Mucosa of rectum (tissue), 2 donors: ENCODE measurements around the gene POU2F1.

Source experiments
- H3K27ac ChIP-seq, 2 donors: one replicate each; pipeline ENCODE4 v1.7.0; 2013; ENCODE audit warnings: inconsistent platforms in 2 of 2, low read depth in 2 of 2, low read length in 2 of 2
- H3K27me3 ChIP-seq, 2 donors: one replicate each; pipeline ENCODE4 v1.7.0; 2013; ENCODE audit warnings: low read length in 2 of 2; ENCODE audit not compliant: control insufficient read depth in 2 of 2, insufficient read depth in 2 of 2
- H3K36me3 ChIP-seq, 2 donors: one replicate each; pipeline ENCODE4 v1.7.0; 2013; ENCODE audit warnings: low read length in 2 of 2; ENCODE audit not compliant: control insufficient read depth in 2 of 2, insufficient read depth in 2 of 2
- H3K4me1 ChIP-seq, 2 donors: one replicate each; pipeline ENCODE4 v1.7.0; 2013; ENCODE audit warnings: low read length in 2 of 2, mild to moderate bottlenecking in 1 of 2; ENCODE audit not compliant: control insufficient read depth in 2 of 2, insufficient read depth in 2 of 2
- H3K4me3 ChIP-seq, 2 donors: one replicate each; pipeline ENCODE4 v1.7.0; 2013; ENCODE audit warnings: low read length in 2 of 2
- H3K9ac ChIP-seq, 2 donors: one replicate each; pipeline ENCODE4 v1.7.0; 2013; ENCODE audit warnings: low read length in 2 of 2, low read depth in 1 of 2, mild to moderate bottlenecking in 1 of 2
- H3K9me3 ChIP-seq, 2 donors: one replicate each; pipeline ENCODE4 v1.7.0; 2013; ENCODE audit warnings: low read length in 2 of 2; ENCODE audit not compliant: control insufficient read depth in 2 of 2
- donor health status: healthy.
- donor health status: Normal muscosa, but diverticular disease.

Gene POU2F1

DNA sequence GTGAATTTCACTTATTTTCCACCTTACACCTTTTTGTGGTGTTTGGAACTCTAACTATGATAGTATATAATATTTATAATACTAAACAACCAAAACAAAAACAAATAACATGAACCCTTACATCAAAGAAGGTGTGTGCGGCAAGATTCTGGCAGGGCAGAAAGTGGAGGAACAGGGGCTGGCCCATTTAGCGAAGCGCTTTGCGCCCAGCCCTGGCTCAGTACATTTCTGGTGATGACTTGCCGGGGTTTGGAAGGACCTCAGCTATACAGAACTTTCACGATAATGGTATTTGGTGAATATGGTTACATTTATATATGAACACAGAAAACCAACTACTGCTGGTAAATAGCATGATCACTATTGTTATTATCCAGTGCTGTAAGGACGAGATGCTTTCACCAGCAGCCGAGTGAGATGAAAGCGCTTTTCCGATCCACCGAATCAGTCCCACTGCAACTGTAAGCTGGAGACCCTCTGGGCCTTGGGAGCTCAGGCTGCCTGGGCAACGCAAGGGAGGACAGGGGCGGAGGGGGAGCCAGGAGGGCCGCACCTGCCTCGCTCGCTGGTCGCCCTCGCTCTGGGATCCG, 233.7 kb downstream of the POU2F1 start:
- no peaks in the 10 kb centered on the region for H3K27me3 ChIP-seq
- H3K36me3 ChIP-seq: no peaks in the 10 kb centered on the region
- H3K9me3 ChIP-seq: no peaks in the 10 kb centered on the region
- H3K4me3 ChIP-seq: peak overlapping the region; percentile 74 to 83
- H3K4me1 ChIP-seq: peaks cover 0 to 3% of the 10 kb centered on the region in 2 donors
- peak overlapping the region; percentile 74 to 81 for H3K9ac ChIP-seq
- H3K27ac ChIP-seq: peak overlapping the region; percentile 57 to 74

GRCh38 chr1:167454894-167455785, 234.5 kb downstream of the POU2F1 start:
- H3K27me3 ChIP-seq: no peaks in the 10 kb centered on the region
- no peaks in the 10 kb centered on the region for H3K36me3 ChIP-seq
- H3K9me3 ChIP-seq: no peaks in the 10 kb centered on the region
- peak overlapping the region; percentile 57 to 74 for H3K27ac ChIP-seq
- peak overlapping the region; percentile 74 to 83 for H3K4me3 ChIP-seq
- peak overlapping the region; percentile 74 to 81 for H3K9ac ChIP-seq
- H3K4me1 ChIP-seq: peaks cover 0 to 3% of the 10 kb centered on the region in 2 donors

- H3K36me3 ChIP-seq: no peaks in the 10 kb centered on the region
- no peaks in the 10 kb centered on the region for H3K9me3 ChIP-seq
- H3K9ac ChIP-seq: peak overlapping the region; percentile 74 to 81
- peak overlapping the region; percentile 74 to 83 for H3K4me3 ChIP-seq
- H3K27me3 ChIP-seq: no peaks in the 10 kb centered on the region
- peak overlapping the region; percentile 57 to 74 for H3K27ac ChIP-seq
- H3K4me1 ChIP-seq: peaks cover 0 to 3% of the 10 kb centered on the region in 2 donors
Measured at GRCh38 chr1:167455786-167456446, 235.2 kb downstream of the POU2F1 start.

DNA sequence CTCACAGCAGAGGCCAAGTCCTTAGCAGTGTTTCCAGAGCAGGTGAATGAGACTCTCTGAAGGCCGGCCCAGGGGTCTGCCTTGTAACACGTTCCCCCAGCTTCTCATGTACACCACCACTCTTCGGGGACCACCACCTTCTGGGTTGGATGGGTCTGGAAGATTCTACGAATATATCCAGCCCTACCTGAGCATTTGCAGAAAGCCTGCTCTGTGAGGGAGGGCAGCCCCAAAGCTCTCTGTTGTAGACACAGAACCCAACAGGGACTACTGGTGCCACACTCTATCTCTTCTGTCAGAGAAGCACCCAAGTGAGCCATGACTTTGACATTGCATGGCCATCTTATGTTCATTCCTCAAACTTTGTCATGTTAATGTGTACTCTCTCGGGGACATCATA, 235.8 kb downstream of the POU2F1 start:
- no peaks in the 10 kb centered on the region for H3K27me3 ChIP-seq
- peaks cover 0 to 3% of the 10 kb centered on the region in 2 donors for H3K4me1 ChIP-seq
- H3K9ac ChIP-seq: no peak overlapping the region
- peak overlapping the region in 1 of 2 donors; percentile 74 for H3K4me3 ChIP-seq
- H3K27ac ChIP-seq: no peak overlapping the region
- no peaks in the 10 kb centered on the region for H3K9me3 ChIP-seq
- H3K36me3 ChIP-seq: no peaks in the 10 kb centered on the region

- no peaks in the 10 kb centered on the region for H3K36me3 ChIP-seq
- H3K4me1 ChIP-seq: peaks cover 0 to 3% of the 10 kb centered on the region in 2 donors
- no peaks in the 10 kb centered on the region for H3K27me3 ChIP-seq
- no peak overlapping the region for H3K4me3 ChIP-seq
- no peaks in the 10 kb centered on the region for H3K9me3 ChIP-seq
- H3K9ac ChIP-seq: no peak overlapping the region
- no peak overlapping the region for H3K27ac ChIP-seq
Measured at GRCh38 chr1:167456926-167457325, 236.2 kb downstream of the POU2F1 start.

DNA sequence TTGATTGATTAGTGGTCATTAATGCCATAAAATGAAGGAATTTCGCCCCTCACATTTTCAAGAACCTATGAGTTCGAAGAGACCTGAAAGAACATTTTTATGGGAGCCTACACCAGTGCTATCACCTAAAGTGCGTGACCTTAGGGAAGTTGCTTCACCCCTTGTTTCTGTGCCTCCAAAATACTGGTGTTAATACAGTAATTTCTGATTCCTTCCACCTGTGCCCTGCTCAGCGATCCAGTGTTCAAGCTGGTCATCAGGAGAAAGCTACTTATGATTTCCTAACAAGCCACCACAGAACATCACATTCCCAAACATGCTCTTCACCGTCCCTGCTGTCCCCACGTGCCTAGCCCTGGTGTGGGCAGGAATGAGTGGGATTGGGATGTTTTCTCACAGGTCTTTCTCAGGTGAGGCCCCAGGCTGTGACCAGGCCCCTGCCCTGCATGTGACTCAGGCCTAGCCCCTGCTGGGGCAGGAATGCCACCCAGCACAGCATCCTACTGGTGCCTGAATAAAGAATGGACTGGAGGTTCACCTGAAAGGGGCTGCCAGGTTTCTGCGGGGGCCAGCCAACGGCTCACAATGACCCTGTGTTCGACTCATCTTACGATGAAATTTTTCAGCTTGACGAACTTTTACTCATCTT, 237.4 kb downstream of the POU2F1 start:
- Histone ChIP-seq H3K9ac (no peak overlapping the region), H3K27ac (no peak overlapping the region), H3K4me3 (no peak overlapping the region), H3K4me1 (peaks cover 0 to 3% of the 10 kb centered on the region in 2 donors), H3K36me3 (no peaks in the 10 kb centered on the region), H3K9me3 (no peaks in the 10 kb centered on the region), H3K27me3 (no peaks in the 10 kb centered on the region)

- H3K36me3 ChIP-seq: no peaks in the 10 kb centered on the region
- no peak overlapping the region for H3K4me3 ChIP-seq
- no peaks in the 10 kb centered on the region for H3K27me3 ChIP-seq
- H3K9ac ChIP-seq: no peak overlapping the region
- H3K27ac ChIP-seq: no peak overlapping the region
- no peaks in the 10 kb centered on the region for H3K4me1 ChIP-seq
- no peaks in the 10 kb centered on the region for H3K9me3 ChIP-seq
Measured at GRCh38 chr1:167460836-167461235, 240.2 kb downstream of the POU2F1 start.

DNA sequence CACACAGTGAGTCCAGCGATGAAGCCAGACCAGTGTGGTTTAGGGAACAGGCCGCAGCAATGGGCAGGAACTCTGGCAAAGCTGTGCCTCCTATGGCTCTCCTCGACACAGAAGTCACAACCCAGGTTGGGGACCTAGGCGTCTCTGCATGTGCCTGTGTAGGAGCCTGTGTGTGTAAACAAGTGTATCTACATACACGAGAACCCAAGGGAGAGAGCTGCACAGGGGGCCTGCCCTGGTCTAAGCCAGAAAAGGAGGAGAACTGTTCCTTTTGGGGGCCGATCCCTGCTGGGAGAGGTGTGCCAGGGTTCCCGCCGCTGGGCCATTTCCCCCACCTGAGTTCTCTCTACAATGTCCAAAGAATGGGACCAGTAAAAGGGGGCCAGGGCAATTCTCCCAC, 241.7 kb downstream of the POU2F1 start:
- Histone ChIP-seq H3K9me3 (no peaks in the 10 kb centered on the region), H3K27ac (no peak overlapping the region), H3K27me3 (no peaks in the 10 kb centered on the region), H3K36me3 (no peaks in the 10 kb centered on the region), H3K4me1 (no peaks in the 10 kb centered on the region), H3K4me3 (no peak overlapping the region), H3K9ac (no peak overlapping the region)

- Histone ChIP-seq H3K9ac (no peak overlapping the region), H3K27me3 (no peaks in the 10 kb centered on the region), H3K9me3 (no peaks in the 10 kb centered on the region), H3K27ac (no peak overlapping the region), H3K4me1 (no peaks in the 10 kb centered on the region), H3K4me3 (no peak overlapping the region), H3K36me3 (no peaks in the 10 kb centered on the region)
Measured at GRCh38 chr1:167463080-167463479, 242.4 kb downstream of the POU2F1 start.
